GM12878 (cell line): Measurements from ENCODE around the gene NOXA1. TPM values are rescaled to one million over a fixed set of nuclear protein-coding genes. Genes with fewer than 3 reads are reported as not detected.

Source experiments
- ATAC-seq: fragments of 200-7000 bp; cut with Tn5 transposase; 3 replicates; pipeline ENCODE4 v1.9.1; 2020; ENCODE audit warnings: mild to moderate bottlenecking, moderate library complexity
- BruUV-seq: library from RNA; stranded (reverse); fragments of 400-500 nt; replicated peaks from 2 replicates; lab custom pipeline; 2021; lab: Mats Ljungman, UMichigan
- CTCF ChIA-PET: fragments of 300-600 bp; sonication (Branson Sonifier 250); formaldehyde crosslinking; extraction: SDS; loops from one replicate; lab custom pipeline; 2021; ENCODE audit warnings: inconsistent platforms; lab: Yijun Ruan, JAX
- POLR2A ChIA-PET: fragments of 350-600 bp; formaldehyde crosslinking; extraction: SDS; loops from one replicate; lab custom pipeline; 2021; ENCODE audit warnings: inconsistent platforms; lab: Charles Lee
- RAD21 ChIA-PET: fragments of 300-600 bp; sonication (Branson Sonifier 250); formaldehyde crosslinking; loops from one replicate; lab custom pipeline; 2023; ENCODE audit warnings: antibody characterized with exemption; ENCODE audit not compliant: unreplicated experiment; lab: Charles Lee
- SMC1A ChIA-PET: fragments of 300-600 bp; sonication (Branson Sonifier 250); formaldehyde crosslinking; loops from one replicate; lab custom pipeline; 2023; ENCODE audit not compliant: unreplicated experiment, uncharacterized antibody; lab: Charles Lee
- DNase-seq: peaks from one replicate; pipeline ENCODE4 v3.0.0-alpha.2; 2011; ENCODE audit warnings: low read depth, low spot score
- FAIRE-seq: peaks from 3 replicates; lab custom pipeline; 2011; peaks lifted over from hg19 to GRCh38; lab: Jason Lieb, UNC
- H2AFZ ChIP-seq: 2 replicates; pipeline ENCODE4 v1.6.0; 2011; ENCODE audit warnings: low read depth, low read length, control low read depth; ENCODE audit not compliant: control insufficient read depth
- H3K27ac ChIP-seq: 2 replicates; pipeline ENCODE4 v1.5.1; 2011; ENCODE audit warnings: control low read depth; ENCODE audit not compliant: control insufficient read depth, insufficient read depth
- H3K27me3 ChIP-seq, 2 experiments: replicated peaks in 1 of 2; 2 replicates each; pipeline versions ENCODE4 v1.6.0 to v1.6.1; 2011; ENCODE audit warnings: low read length in 1 of 2; ENCODE audit not compliant: control insufficient read depth in 2 of 2, insufficient read depth in 2 of 2
- H3K36me3 ChIP-seq, 2 experiments: 2 replicates each; pipeline ENCODE4 v1.5.1; 2011; ENCODE audit warnings: low read length in 1 of 2; ENCODE audit not compliant: control insufficient read depth in 2 of 2, insufficient read depth in 2 of 2
- H3K4me1 ChIP-seq: 2 replicates; pipeline ENCODE4 v1.6.1; 2011; ENCODE audit warnings: mild to moderate bottlenecking, low read length, moderate library complexity, mixed read lengths; ENCODE audit not compliant: control insufficient read depth, insufficient read depth
- H3K4me2 ChIP-seq: 2 replicates; pipeline ENCODE4 v1.6.0; 2011; ENCODE audit warnings: control low read depth; ENCODE audit not compliant: control insufficient read depth, insufficient read depth
- H3K4me3 ChIP-seq: fragments of 200-600 bp; sonication (generic); 2 replicates; pipeline ENCODE4 v1.5.1; 2016
- H3K79me2 ChIP-seq: 2 replicates; pipeline ENCODE4 v1.6.0; 2011; ENCODE audit warnings: low read length; ENCODE audit not compliant: control insufficient read depth, insufficient read depth
- H3K9ac ChIP-seq: 2 replicates; pipeline ENCODE4 v1.8.0; 2011; ENCODE audit warnings: low read length, control low read depth, mixed read lengths; ENCODE audit not compliant: control insufficient read depth, insufficient read depth
- H3K9me3 ChIP-seq: replicated peaks from 3 replicates; pipeline ENCODE4 v1.5.1; 2011; ENCODE audit warnings: mild to moderate bottlenecking, low read length; ENCODE audit not compliant: control insufficient read depth, insufficient read depth
- H4K20me1 ChIP-seq: 2 replicates; pipeline ENCODE4 v1.6.0; 2011; ENCODE audit not compliant: control insufficient read depth, insufficient read depth
- BRCA1 ChIP-seq: IDR thresholded peaks from 2 replicates; pipeline ENCODE4 v1.6.1; 2011; ENCODE audit warnings: low read depth, low read length, improper control_type of control experiment
- EP300 ChIP-seq, 2 experiments: fragments of 150-350 bp in 1 of 2; IDR thresholded peaks; 2 replicates each; pipeline ENCODE4 v1.6.1; 2011 to 2012; ENCODE audit warnings: low read depth in 2 of 2, low read length in 2 of 2, borderline replicate concordance in 1 of 2, improper control_type of control experiment in 1 of 2, inconsistent platforms in 1 of 2; ENCODE audit not compliant: control insufficient read depth in 1 of 2
- NR2C1 ChIP-seq: fragments of 450-650 bp; IDR thresholded peaks from 2 replicates; pipeline ENCODE4 v1.6.1; 2017; ENCODE audit warnings: antibody characterized with exemption, mild to moderate bottlenecking, moderate library complexity
- RUNX3 ChIP-seq: IDR thresholded peaks from 2 replicates; pipeline ENCODE4 v1.6.1; 2012; ENCODE audit warnings: low read length, inconsistent platforms
- TARDBP ChIP-seq: IDR thresholded peaks from 2 replicates; pipeline ENCODE4 v1.6.1; 2016; ENCODE audit warnings: borderline replicate concordance
- WGBS: methylation state at CpG from one replicate; pipeline ENCODE4 v1.1.6; 2016; ENCODE audit warnings: low lambda C conversion rate; ENCODE audit not compliant: insufficient replicate concordance, insufficient coverage; ENCODE audit errors: missing lambda C conversion rate; 5-methylcytosine and 5-hydroxymethylcytosine counted together
- in situ Hi-C: fragments of 300-500 bp; cut with MboI; formaldehyde crosslinking; loops from 9 replicates; pipeline ENCODE4 v1.14.3; 2018; ENCODE audit warnings: mixed read lengths
- intact Hi-C: fragments of 100-400 bp; cut with micrococcal nuclease; formaldehyde crosslinking; loops from one replicate; pipeline ENCODE4 v1.14.2; 2022; ENCODE audit not compliant: unreplicated experiment
- polyA plus RNA-seq, 11 experiments: library from polyadenylated mRNA; depleted of rRNA in 4 of 11; unstranded in 6 of 11; stranded (reverse) in 5 of 11; fragments of >200 nt; fragmentation: Nextera tagmentation in 4 of 11; fragmentation: Illumina TruSeq in 1 of 11; extraction: Ambion mirVana in 4 of 11; extraction: Trizol in 1 of 11; gene quantifications; 1 replicate in 1 of 11; 2 replicates in 10 of 11; pipeline versions ENCODE4 v1.2.1 to v1.2.3, GENCODE V29; 2011 to 2016; ENCODE audit warnings: inconsistent platforms in 2 of 11, missing spikeins in 2 of 11, low read depth in 1 of 11
- total RNA-seq, 4 experiments: library from RNA; depleted of rRNA in 3 of 4; stranded (reverse); fragments of >200 nt in 3 of 4; fragmentation: Illumina TruSeq in 1 of 4; extraction: Trizol in 1 of 4; gene quantifications; 2 replicates each; pipeline versions ENCODE4 v1.2.1 to v1.2.3, GENCODE V29; 2013 to 2021
- TF ChIP-seq, protein P1 (sequence below): fragments of 450-650 bp; conservative IDR thresholded peaks from 2 replicates; pipeline ENCODE4 v1.6.1; 2017; ENCODE audit warnings: mild to moderate bottlenecking, moderate library complexity
- TF ChIP-seq, protein P2 (sequence below): fragments of 450-650 bp; formaldehyde crosslinking; IDR thresholded peaks from 2 replicates; pipeline ENCODE4 v1.4.0; 2022; ENCODE audit warnings: mild to moderate bottlenecking, moderate library complexity
- TF ChIP-seq, protein P3 (sequence below): IDR thresholded peaks from 2 replicates; pipeline ENCODE4 v1.6.1; 2012; ENCODE audit warnings: low read length, inconsistent platforms

NOXA1 gene
- total and polyA plus RNA-seq, 10 of the 15 experiments (the other 5 are each of a cell fraction or from before 2014, with no cell fraction given), result 0.08 to 0.20 TPM; not detected in 8

DNA sequence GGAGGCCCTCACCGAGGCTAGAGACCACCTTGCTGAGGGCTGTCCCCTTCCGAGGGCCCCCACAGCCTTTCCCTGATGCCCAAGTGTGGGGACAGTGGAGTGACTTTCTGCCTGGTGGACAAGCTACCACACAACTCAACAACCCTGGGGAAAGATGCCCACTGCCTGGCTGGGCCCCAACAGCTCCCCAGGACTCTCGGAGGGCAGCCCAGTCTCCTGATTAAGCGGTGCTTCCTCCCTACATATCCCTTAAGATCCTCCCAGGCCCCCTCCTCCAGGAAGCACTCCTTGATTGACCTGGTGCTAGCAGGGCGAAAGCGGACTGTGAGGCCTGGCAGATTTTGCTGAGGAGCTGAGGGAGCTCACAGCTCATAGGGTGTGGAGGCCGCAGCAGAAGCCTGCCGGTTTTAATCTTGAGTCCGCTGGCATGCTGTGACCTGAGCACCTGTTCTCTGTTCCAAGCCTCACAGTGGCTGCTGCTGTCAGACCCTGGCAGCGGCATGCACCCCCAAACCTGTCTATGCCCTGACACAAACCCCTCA lies 33.7 kb downstream of the NOXA1 start:
- Histone ChIP-seq H3K4me3 (no peak overlapping the region), H2AFZ (no peak overlapping the region), H3K27me3 (no peaks in the 10 kb centered on the region), H3K79me2 (peaks cover 9% of the 10 kb centered on the region), H3K4me1 (peaks cover 27% of the 10 kb centered on the region), H3K9me3 (no peaks in the 10 kb centered on the region), H3K36me3 (no peaks in the 10 kb centered on the region), H3K27ac (no peak overlapping the region)
- over 99% methylated on average over 10 of the region's 10 CpGs for WGBS
- ATAC-seq (no peak), DNase-seq (no peak), FAIRE-seq (no peak)
- ChIA-PET SMC1A (no interaction called here), CTCF (no interaction called here)
- TF ChIP-seq BRCA1 (no peak), NR2C1 (no peak)
- TF ChIP-seq, all 136 proteins: peak for 0
- RAD21 ChIA-PET, result no interaction called here
- intact Hi-C loops, result no loop called here
- in situ Hi-C loops, result no loop called here
- Histone ChIP-seq H3K4me2 (peak overlapping the region; percentile 27; the same call in 1 of the 2 replicates), H3K9ac (no peak overlapping the region), H4K20me1 (no peaks in the 10 kb centered on the region)
- POLR2A ChIA-PET, result interaction anchor here (0.6 kb wide), 1 partner anchor 120 kb away, joined by 3 read pairs; no protein-coding TSS in a partner anchor
- no TSS peak for BruUV-seq

DNA sequence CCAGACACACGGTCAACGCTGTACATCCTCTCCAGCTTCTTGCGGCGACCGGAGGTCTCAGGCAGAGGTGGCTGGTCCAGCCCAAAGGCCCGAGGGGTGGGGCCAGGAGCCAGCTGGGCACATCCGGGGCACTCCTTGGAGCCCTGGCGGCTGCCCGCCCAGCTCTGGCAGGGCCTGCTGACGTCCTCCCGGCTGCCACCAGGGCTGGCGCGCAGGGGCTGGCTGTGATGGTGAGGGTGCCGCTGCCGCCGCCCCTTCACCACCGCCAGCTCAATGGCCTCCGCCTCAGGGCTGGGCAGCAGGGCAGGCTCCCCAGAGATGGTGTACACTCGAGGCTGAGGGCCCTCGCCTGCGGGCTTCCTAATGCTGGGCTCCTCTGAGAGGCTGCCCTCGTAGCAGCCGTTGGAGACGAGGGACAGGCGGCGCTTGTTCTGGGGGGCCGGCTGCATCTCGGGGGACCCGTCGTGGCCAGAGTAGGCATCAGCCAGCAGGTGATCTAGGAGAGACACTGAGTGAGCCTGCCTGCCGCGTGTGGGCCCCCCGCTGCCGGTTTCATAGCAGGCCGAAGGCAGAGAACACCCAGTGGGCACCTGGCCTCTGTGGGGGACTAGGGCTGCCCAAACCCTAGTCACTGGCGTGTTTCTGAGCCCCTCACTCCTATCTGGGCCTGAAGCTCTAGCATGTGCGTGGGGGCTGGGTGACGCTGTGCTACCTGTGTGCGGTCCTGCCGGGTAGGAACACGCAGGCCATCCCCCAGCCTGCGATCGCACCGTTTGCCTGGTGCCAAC lies 34.4 kb downstream of the NOXA1 start:
- RAD21 ChIA-PET, result no interaction called here
- no peak for TF ChIP-seq TARDBP
- TF ChIP-seq, protein P1, sequence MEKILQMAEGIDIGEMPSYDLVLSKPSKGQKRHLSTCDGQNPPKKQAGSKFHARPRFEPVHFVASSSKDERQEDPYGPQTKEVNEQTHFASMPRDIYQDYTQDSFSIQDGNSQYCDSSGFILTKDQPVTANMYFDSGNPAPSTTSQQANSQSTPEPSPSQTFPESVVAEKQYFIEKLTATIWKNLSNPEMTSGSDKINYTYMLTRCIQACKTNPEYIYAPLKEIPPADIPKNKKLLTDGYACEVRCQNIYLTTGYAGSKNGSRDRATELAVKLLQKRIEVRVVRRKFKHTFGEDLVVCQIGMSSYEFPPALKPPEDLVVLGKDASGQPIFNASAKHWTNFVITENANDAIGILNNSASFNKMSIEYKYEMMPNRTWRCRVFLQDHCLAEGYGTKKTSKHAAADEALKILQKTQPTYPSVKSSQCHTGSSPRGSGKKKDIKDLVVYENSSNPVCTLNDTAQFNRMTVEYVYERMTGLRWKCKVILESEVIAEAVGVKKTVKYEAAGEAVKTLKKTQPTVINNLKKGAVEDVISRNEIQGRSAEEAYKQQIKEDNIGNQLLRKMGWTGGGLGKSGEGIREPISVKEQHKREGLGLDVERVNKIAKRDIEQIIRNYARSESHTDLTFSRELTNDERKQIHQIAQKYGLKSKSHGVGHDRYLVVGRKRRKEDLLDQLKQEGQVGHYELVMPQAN, result no peak
- TF ChIP-seq EP300 (IDR thresholded peaks at IDR 0.05; ENCODE audit: borderline replicate concordance in 1 of 2, control insufficient read depth in 1 of 2, low read depth in 2 of 2, low read length in 2 of 2), result no peak
- TF ChIP-seq, protein P2, sequence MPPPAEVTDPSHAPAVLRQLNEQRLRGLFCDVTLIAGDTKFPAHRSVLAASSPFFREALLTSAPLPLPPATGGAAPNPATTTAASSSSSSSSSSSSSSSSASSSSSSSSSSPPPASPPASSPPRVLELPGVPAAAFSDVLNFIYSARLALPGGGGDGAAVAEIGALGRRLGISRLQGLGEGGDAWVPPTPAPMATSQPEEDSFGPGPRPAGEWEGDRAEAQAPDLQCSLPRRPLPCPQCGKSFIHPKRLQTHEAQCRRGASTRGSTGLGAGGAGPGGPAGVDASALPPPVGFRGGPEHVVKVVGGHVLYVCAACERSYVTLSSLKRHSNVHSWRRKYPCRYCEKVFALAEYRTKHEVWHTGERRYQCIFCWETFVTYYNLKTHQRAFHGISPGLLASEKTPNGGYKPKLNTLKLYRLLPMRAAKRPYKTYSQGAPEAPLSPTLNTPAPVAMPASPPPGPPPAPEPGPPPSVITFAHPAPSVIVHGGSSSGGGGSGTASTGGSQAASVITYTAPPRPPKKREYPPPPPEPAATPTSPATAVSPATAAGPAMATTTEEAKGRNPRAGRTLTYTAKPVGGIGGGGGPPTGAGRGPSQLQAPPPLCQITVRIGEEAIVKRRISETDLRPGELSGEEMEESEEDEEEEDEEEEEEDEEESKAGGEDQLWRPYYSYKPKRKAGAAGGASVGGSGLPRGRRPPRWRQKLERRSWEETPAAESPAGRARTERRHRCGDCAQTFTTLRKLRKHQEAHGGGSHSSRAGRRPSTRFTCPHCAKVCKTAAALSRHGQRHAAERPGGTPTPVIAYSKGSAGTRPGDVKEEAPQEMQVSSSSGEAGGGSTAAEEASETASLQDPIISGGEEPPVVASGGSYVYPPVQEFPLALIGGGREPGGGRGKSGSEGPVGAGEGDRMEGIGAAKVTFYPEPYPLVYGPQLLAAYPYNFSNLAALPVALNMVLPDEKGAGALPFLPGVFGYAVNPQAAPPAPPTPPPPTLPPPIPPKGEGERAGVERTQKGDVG (CRISPR knock-in tag), result no peak
- TF ChIP-seq, protein P3, sequence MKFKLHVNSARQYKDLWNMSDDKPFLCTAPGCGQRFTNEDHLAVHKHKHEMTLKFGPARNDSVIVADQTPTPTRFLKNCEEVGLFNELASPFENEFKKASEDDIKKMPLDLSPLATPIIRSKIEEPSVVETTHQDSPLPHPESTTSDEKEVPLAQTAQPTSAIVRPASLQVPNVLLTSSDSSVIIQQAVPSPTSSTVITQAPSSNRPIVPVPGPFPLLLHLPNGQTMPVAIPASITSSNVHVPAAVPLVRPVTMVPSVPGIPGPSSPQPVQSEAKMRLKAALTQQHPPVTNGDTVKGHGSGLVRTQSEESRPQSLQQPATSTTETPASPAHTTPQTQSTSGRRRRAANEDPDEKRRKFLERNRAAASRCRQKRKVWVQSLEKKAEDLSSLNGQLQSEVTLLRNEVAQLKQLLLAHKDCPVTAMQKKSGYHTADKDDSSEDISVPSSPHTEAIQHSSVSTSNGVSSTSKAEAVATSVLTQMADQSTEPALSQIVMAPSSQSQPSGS, result no peak
- no peak for TF ChIP-seq RUNX3

More for the DNA sequence above, 34.4 kb downstream of the NOXA1 start:
- H2AFZ ChIP-seq, result no peak overlapping the region
- H4K20me1 ChIP-seq, result no peaks in the 10 kb centered on the region
- intact Hi-C loops, result no loop called here
- peak overlapping the region; percentile 76; the same call in 1 of the 2 replicates for H3K9ac ChIP-seq
- ChIA-PET CTCF (no interaction called here), POLR2A (interaction anchor here (0.6 kb wide), 1 partner anchor 119 kb away, joined by 3 read pairs; no protein-coding TSS in a partner anchor), SMC1A (interaction anchor here (0.5 kb wide), 1 partner anchor 150 kb away, joined by 3 read pairs; no protein-coding TSS in a partner anchor)
- BruUV-seq, result TSS peak; percentile 65
- DNase-seq (no peak), FAIRE-seq (no peak), ATAC-seq (no peak)
- no peak overlapping the region for H3K27ac ChIP-seq
- H3K4me3 ChIP-seq, result peak overlapping the region; percentile 90
- no peaks in the 10 kb centered on the region for H3K36me3 ChIP-seq
- H3K4me2 ChIP-seq, result peak overlapping the region; percentile 98; the same call in 1 of the 2 replicates
- 93% methylated on average over 44 of the region's 44 CpGs for WGBS
- H3K27me3 ChIP-seq, result no peaks in the 10 kb centered on the region
- H3K79me2 ChIP-seq, result peaks cover 9% of the 10 kb centered on the region
- in situ Hi-C loops, result no loop called here
- H3K4me1 ChIP-seq, result peaks cover 34% of the 10 kb centered on the region
- no peaks in the 10 kb centered on the region for H3K9me3 ChIP-seq
